ENCODE measurements around the gene MAP1B. TPM values are rescaled to one million over a fixed set of nuclear protein-coding genes. Genes with fewer than 3 reads are reported as not detected.

The MAP1B gene
- total and polyA plus RNA-seq, 10 donors = 0.68 to 17.3 (median 9.8) TPM

- no peak overlapping the region for H3K4me3 ChIP-seq
- H3K27ac ChIP-seq = no peak overlapping the region
- WGBS, 5 donors = 92 to 98% (median 93%) methylated on average over 3 of the region's 3 CpGs
- no peaks in the 10 kb centered on the region for H3K9me3 ChIP-seq
- no peaks in the 10 kb centered on the region for H3K36me3 ChIP-seq
- TF ChIP-seq POLR2AphosphoS5 (IDR thresholded peaks at IDR 0.05) = no peak
- no peak for TF ChIP-seq POLR2A (IDR thresholded peaks at IDR 0.05)
- TF ChIP-seq, protein P1, sequence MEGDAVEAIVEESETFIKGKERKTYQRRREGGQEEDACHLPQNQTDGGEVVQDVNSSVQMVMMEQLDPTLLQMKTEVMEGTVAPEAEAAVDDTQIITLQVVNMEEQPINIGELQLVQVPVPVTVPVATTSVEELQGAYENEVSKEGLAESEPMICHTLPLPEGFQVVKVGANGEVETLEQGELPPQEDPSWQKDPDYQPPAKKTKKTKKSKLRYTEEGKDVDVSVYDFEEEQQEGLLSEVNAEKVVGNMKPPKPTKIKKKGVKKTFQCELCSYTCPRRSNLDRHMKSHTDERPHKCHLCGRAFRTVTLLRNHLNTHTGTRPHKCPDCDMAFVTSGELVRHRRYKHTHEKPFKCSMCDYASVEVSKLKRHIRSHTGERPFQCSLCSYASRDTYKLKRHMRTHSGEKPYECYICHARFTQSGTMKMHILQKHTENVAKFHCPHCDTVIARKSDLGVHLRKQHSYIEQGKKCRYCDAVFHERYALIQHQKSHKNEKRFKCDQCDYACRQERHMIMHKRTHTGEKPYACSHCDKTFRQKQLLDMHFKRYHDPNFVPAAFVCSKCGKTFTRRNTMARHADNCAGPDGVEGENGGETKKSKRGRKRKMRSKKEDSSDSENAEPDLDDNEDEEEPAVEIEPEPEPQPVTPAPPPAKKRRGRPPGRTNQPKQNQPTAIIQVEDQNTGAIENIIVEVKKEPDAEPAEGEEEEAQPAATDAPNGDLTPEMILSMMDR (IDR thresholded peaks at IDR 0.05 in 8 of 11, conservative IDR thresholded peaks at IDR 0.05 in 3 of 11) = no peak
- H3K27me3 ChIP-seq (replicated peaks in 1 of 7) = no peaks in the 10 kb centered on the region
- intact Hi-C loops (cut with DNase I; ENCODE audit: low total_unique reads) = no loop called here
- H3K4me1 ChIP-seq = peaks cover 0 to 5% (median 0%) of the 10 kb centered on the region in 6 donors
- DNase-seq = no peak
Observed at GRCh38 chr5:72157625-72157962, 50.3 kb downstream of the MAP1B start.

DNA sequence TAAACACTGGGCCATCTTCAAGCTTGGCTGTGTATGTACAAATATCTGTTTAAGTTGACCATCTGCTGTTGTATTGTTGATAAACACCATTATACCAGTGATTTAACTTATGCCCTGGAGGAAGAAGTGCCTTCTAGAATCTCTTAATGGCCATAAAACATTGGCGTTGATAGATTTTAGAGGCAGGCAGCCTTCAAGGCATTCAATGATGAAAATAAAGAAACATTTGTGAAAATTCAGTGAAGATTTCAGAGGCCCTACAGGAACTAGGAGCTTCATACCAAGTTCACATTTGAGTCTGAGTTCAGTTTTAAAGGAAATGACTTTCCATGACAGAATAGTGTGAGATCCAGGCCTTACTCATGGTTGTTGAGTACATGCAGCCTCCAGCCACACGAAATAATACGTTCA lies 52.2 kb downstream of the MAP1B start:
- H3K27ac ChIP-seq = no peak overlapping the region
- H3K4me3 ChIP-seq = no peak overlapping the region
- H3K27me3 ChIP-seq (replicated peaks in 1 of 7) = no peaks in the 10 kb centered on the region
- no peak for DNase-seq
- no peak for TF ChIP-seq POLR2AphosphoS5 (IDR thresholded peaks at IDR 0.05)
- no peak for TF ChIP-seq POLR2A (IDR thresholded peaks at IDR 0.05)
- TF ChIP-seq, protein P1 (IDR thresholded peaks at IDR 0.05 in 8 of 11, conservative IDR thresholded peaks at IDR 0.05 in 3 of 11) = no peak
- 92 to 98% (median 95%) methylated on average over 3 of the region's 3 CpGs for WGBS, 5 donors
- intact Hi-C loops (cut with DNase I; ENCODE audit: low total_unique reads) = no loop called here
- H3K4me1 ChIP-seq = peaks cover 0 to 3% (median 0%) of the 10 kb centered on the region in 6 donors
- H3K9me3 ChIP-seq = no peaks in the 10 kb centered on the region
- H3K36me3 ChIP-seq = no peaks in the 10 kb centered on the region

GRCh38 chr5:72160329-72160728 lies 53.1 kb downstream of the MAP1B start:
- TF ChIP-seq POLR2AphosphoS5 (IDR thresholded peaks at IDR 0.05) = no peak
- TF ChIP-seq, protein P1 (IDR thresholded peaks at IDR 0.05 in 8 of 11, conservative IDR thresholded peaks at IDR 0.05 in 3 of 11) = no peak
- no peak for TF ChIP-seq POLR2A (IDR thresholded peaks at IDR 0.05)
- no peaks in the 10 kb centered on the region for H3K27me3 ChIP-seq (replicated peaks in 1 of 7)

DNA sequence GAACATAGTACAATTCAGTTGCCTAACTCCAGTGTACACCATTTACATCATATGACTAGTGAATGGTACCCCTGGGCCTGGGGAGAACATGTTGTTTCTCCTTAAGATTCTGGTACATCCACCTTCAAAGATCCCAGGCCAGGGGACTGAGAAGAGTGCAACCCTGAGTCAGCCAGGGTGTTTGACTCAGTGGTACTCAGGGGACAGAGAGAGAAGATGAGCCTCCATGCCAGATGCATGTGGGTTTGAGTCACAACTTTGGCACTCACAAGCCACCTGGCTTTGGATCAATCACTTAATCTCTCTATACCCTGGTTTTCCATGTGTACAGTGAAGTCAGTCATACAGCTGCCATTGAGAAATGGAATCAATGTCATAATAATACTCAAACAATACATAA lies 53.7 kb downstream of the MAP1B start:
- intact Hi-C loops (cut with DNase I; ENCODE audit: low total_unique reads) = no loop called here
- Histone ChIP-seq H3K36me3 (no peaks in the 10 kb centered on the region), H3K4me3 (no peak overlapping the region), H3K9me3 (no peaks in the 10 kb centered on the region), H3K4me1 (peaks cover 0 to 6% (median 0%) of the 10 kb centered on the region in 6 donors), H3K27ac (no peak overlapping the region), H3K27me3 (replicated peaks in 1 of 7) (no peaks in the 10 kb centered on the region)
- TF ChIP-seq POLR2A (IDR thresholded peaks at IDR 0.05) (no peak), POLR2AphosphoS5 (IDR thresholded peaks at IDR 0.05) (no peak)
- TF ChIP-seq, protein P1 (IDR thresholded peaks at IDR 0.05 in 8 of 11, conservative IDR thresholded peaks at IDR 0.05 in 3 of 11) = no peak
- no peak for DNase-seq

More at GRCh38 chr5:72160329-72160728, 53.1 kb downstream of the MAP1B start:
- Histone ChIP-seq H3K4me1 (no peaks in the 10 kb centered on the region), H3K9me3 (no peaks in the 10 kb centered on the region), H3K36me3 (no peaks in the 10 kb centered on the region), H3K27ac (no peak overlapping the region), H3K4me3 (no peak overlapping the region)
- intact Hi-C loops (cut with DNase I; ENCODE audit: low total_unique reads) = no loop called here
- DNase-seq = no peak
- 85 to 97% (median 97%) methylated on average over 1 of the region's 1 CpG for WGBS, 5 donors
